T47D (cell line): Measurements from ENCODE around the gene RSPO1.

Experiments used
- DNase-seq, 2 experiments: peaks; one replicate each; pipeline versions ENCODE4 v3.0.0 to v3.0.0-alpha.2; 2011 to 2012; ENCODE audit warnings: low read depth in 1 of 2, low spot score in 1 of 2
- JUND ChIP-seq: IDR thresholded peaks from 2 replicates; pipeline ENCODE4 v1.6.1; 2012; ENCODE audit warnings: low read depth
- in situ Hi-C: cut with HindIII; loops from 2 replicates; pipeline ENCODE4 v1.10.0; 2016; ENCODE audit warnings: low sequenced_read_pairs, low pct_unique_long_range_greater_than_20kb

RSPO1 gene

GRCh38 chr1:37666241-37666867 lies 31.7 kb upstream of the RSPO1 start:
- DNase-seq: no peak
- no peak for TF ChIP-seq JUND
- in situ Hi-C loops: no loop called here

GRCh38 chr1:37663426-37664000 lies 28.8 kb upstream of the RSPO1 start:
- TF ChIP-seq JUND: no peak

GRCh38 chr1:37662031-37662755 lies 27.5 kb upstream of the RSPO1 start:
- in situ Hi-C loops: no loop called here
- TF ChIP-seq JUND: no peak
- no peak for DNase-seq

More at GRCh38 chr1:37663426-37664000, 28.8 kb upstream of the RSPO1 start:
- in situ Hi-C loops: no loop called here
- no peak for DNase-seq

GRCh38 chr1:37661401-37661800 lies 26.7 kb upstream of the RSPO1 start:
- peak; percentile 16 to 49 for DNase-seq
- TF ChIP-seq JUND: no peak
- in situ Hi-C loops: no loop called here

GRCh38 chr1:37660664-37661063 lies 26.0 kb upstream of the RSPO1 start:
- no peak for TF ChIP-seq JUND
- DNase-seq: no peak
- in situ Hi-C loops: no loop called here

- in situ Hi-C loops: no loop called here
- no peak for DNase-seq
- no peak for TF ChIP-seq JUND
Measured at GRCh38 chr1:37658486-37658885, 23.8 kb upstream of the RSPO1 start.

- in situ Hi-C loops: no loop called here
- no peak for TF ChIP-seq JUND
- DNase-seq: no peak
Measured at GRCh38 chr1:37657620-37658412, 23.1 kb upstream of the RSPO1 start.

GRCh38 chr1:37656881-37657280 lies 22.2 kb upstream of the RSPO1 start:
- in situ Hi-C loops: no loop called here
- no peak for DNase-seq
- TF ChIP-seq JUND: no peak

GRCh38 chr1:37656026-37656425 lies 21.3 kb upstream of the RSPO1 start:
- in situ Hi-C loops: no loop called here
- no peak for TF ChIP-seq JUND
- DNase-seq: no peak

GRCh38 chr1:37655274-37655673 lies 20.6 kb upstream of the RSPO1 start:
- in situ Hi-C loops: no loop called here
- no peak for TF ChIP-seq JUND
- peak in 1 of 2 experiments; percentile 16 for DNase-seq

- no peak for TF ChIP-seq JUND
Measured at GRCh38 chr1:37653906-37654305, 19.2 kb upstream of the RSPO1 start.

GRCh38 chr1:37652976-37653375 lies 18.3 kb upstream of the RSPO1 start:
- no peak for TF ChIP-seq JUND
- in situ Hi-C loops: no loop called here
- DNase-seq: no peak

More at GRCh38 chr1:37653906-37654305, 19.2 kb upstream of the RSPO1 start:
- in situ Hi-C loops: no loop called here
- peak in 1 of 2 experiments; percentile 9 for DNase-seq
